OCI-LY7 (cell line): ENCODE results near the gene NTN3. TPM values are rescaled to one million over a fixed set of nuclear protein-coding genes. Genes with fewer than 3 reads are reported as not detected.

Experiments used
- BruUV-seq: library from RNA; stranded (reverse); fragments of 400-500 nt; replicated peaks from 2 replicates; lab custom pipeline; 2021; lab: Mats Ljungman, UMichigan
- CTCF ChIA-PET: fragments of 300-600 bp; sonication (Branson Sonifier 250); formaldehyde crosslinking; loops from one replicate; lab custom pipeline; 2022; ENCODE audit warnings: antibody characterized with exemption; ENCODE audit not compliant: unreplicated experiment; lab: Charles Lee
- POLR2A ChIA-PET: fragments of 300-600 bp; sonication (Branson Sonifier 250); formaldehyde crosslinking; loops from one replicate; lab custom pipeline; 2022; ENCODE audit warnings: antibody characterized with exemption; lab: Charles Lee
- DNase-seq: peaks from one replicate; pipeline ENCODE4 v3.0.0-alpha.2; 2015; ENCODE audit warnings: low spot score
- H2AFZ ChIP-seq: fragments of 200-600 bp; sonication (generic), shearing (Covaris generic); 2 replicates; pipeline ENCODE4 v1.6.1; 2014; ENCODE audit warnings: mild to moderate bottlenecking, antibody characterized with exemption, low read length, moderate library complexity
- H3K27ac ChIP-seq: fragments of 200-600 bp; sonication (generic); 2 replicates; pipeline ENCODE4 v1.5.1; 2014; ENCODE audit warnings: mixed run types, low read depth, mild to moderate bottlenecking, moderate library complexity, low read length, inconsistent platforms; ENCODE audit not compliant: poor library complexity, severe bottlenecking
- H3K36me3 ChIP-seq: fragments of 200-600 bp; sonication (generic); 2 replicates; pipeline ENCODE4 v1.6.1; 2014; ENCODE audit warnings: mild to moderate bottlenecking, antibody characterized with exemption, low read length, moderate library complexity, mixed read lengths; ENCODE audit not compliant: insufficient read depth
- H3K4me1 ChIP-seq: fragments of 200-600 bp; sonication (generic); 2 replicates; pipeline ENCODE4 v1.5.1; 2014; ENCODE audit warnings: mild to moderate bottlenecking, low read length; ENCODE audit not compliant: insufficient read depth, poor library complexity, severe bottlenecking
- H3K4me2 ChIP-seq: fragments of 200-600 bp; sonication (generic); 2 replicates; pipeline ENCODE4 v1.6.1; 2014; ENCODE audit warnings: mild to moderate bottlenecking, low read length
- H3K4me3 ChIP-seq: fragments of 200-600 bp; sonication (generic); 2 replicates; pipeline ENCODE4 v1.5.1; 2014; ENCODE audit warnings: mild to moderate bottlenecking, low read depth, low read length; ENCODE audit not compliant: poor library complexity, severe bottlenecking
- H3K79me2 ChIP-seq: fragments of 200-600 bp; sonication (generic); 2 replicates; pipeline ENCODE4 v1.6.1; 2016; ENCODE audit warnings: low read depth, mild to moderate bottlenecking, low read length, moderate library complexity, mixed read lengths; ENCODE audit not compliant: insufficient read depth
- H3K9me2 ChIP-seq: fragments of 200-600 bp; sonication (generic); 2 replicates; pipeline ENCODE4 v1.6.1; 2016; ENCODE audit warnings: mild to moderate bottlenecking, low read length, mixed read lengths; ENCODE audit not compliant: insufficient read depth
- H3K9me3 ChIP-seq: fragments of 200-600 bp; sonication (generic); 2 replicates; pipeline ENCODE4 v1.6.1; 2014; ENCODE audit warnings: mild to moderate bottlenecking, mixed run types, low read length, mixed read lengths
- H4K20me1 ChIP-seq: fragments of 200-600 bp; sonication (generic); 2 replicates; pipeline ENCODE4 v1.6.1; 2014; ENCODE audit warnings: mild to moderate bottlenecking, antibody characterized with exemption, low read length, moderate library complexity, mixed read lengths; ENCODE audit not compliant: insufficient read depth
- CTCF ChIP-seq: fragments of 200-600 bp; sonication (generic); conservative IDR thresholded peaks from 2 replicates; pipeline ENCODE4 v1.5.1; 2014; ENCODE audit warnings: mild to moderate bottlenecking, antibody characterized with exemption, low read length, moderate library complexity, mixed read lengths
- EZH2phosphoT487 ChIP-seq: fragments of 200-600 bp; sonication (generic); IDR thresholded peaks from 2 replicates; pipeline ENCODE4 v1.6.1; 2018; ENCODE audit warnings: low read depth, borderline replicate concordance, mild to moderate bottlenecking, mixed run types, antibody characterized with exemption, low read length, moderate library complexity, mixed read lengths
- intact Hi-C: fragments of 100-400 bp; cut with micrococcal nuclease; formaldehyde crosslinking; loops from one replicate; pipeline ENCODE4 v1.10.0; 2022; ENCODE audit not compliant: unreplicated experiment
- total RNA-seq, 2 experiments: library from RNA; depleted of rRNA in 1 of 2; stranded (reverse); fragments of >200 nt in 1 of 2; shearing (Covaris generic) in 1 of 2; gene quantifications; 2 replicates each; pipeline ENCODE4 v1.2.3, GENCODE V29; 2014 to 2022

The NTN3 gene
- total RNA-seq, 2 experiments from 2014 or later: 1.7 to 2.3 TPM

DNA sequence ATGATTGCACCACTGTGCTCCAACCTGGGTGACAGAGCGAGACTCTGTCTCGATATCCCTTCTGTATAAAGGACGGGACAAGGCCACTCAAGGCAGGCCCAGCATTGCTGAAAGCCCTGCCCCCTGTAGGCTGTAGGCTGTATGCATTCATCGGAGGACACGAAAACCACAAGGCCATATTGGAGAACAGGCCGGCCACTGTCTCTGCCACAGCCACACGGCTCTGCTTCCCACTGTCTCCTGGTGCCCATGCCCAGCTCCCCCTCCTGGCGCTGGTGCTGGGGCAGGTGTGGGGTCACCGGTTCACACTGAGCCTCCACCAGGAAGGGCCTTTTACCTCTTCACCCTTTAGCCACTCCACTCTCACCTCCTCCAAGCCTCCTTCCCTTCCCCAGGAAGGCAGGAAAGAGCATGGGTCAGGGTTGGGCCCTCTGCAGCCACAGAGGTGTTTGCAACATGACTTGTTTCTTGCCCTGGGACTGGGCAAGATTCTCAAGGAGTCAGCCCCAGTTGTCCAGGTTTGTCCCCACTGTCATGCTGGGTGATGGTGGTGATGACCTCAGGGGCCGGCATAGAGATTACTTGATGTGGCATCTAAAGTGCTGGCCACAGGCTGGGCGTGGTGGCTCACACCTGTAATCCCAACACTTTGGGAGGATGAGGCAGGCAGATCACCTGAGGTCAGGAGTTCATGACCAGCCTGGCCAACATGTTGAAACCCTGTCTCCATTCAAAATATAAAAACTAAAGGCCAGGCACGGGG, 5.3 kb upstream of the NTN3 start:
- H3K9me3 ChIP-seq: no peaks in the 10 kb centered on the region
- POLR2A ChIA-PET: no interaction called here
- H3K4me1 ChIP-seq: peaks cover 63% of the 10 kb centered on the region
- no peaks in the 10 kb centered on the region for H4K20me1 ChIP-seq
- no TSS peak for BruUV-seq
- no peak overlapping the region for H2AFZ ChIP-seq
- TF ChIP-seq EZH2phosphoT487 (no peak), CTCF (peak; percentile 66)
- no peak overlapping the region for H3K4me2 ChIP-seq
- peak overlapping the region; percentile 10 for H3K27ac ChIP-seq
- intact Hi-C loops: loop anchor here (5.0 kb wide), 1 partner anchor 34 kb away; no protein-coding TSS in a partner anchor
- peaks cover 35% of the 10 kb centered on the region for H3K36me3 ChIP-seq
- peak; percentile 46 for DNase-seq
- no peaks in the 10 kb centered on the region for H3K9me2 ChIP-seq
- H3K79me2 ChIP-seq: peaks cover 11% of the 10 kb centered on the region; the same call in 1 of the 2 replicates
- CTCF ChIA-PET: no interaction called here
- no peak overlapping the region for H3K4me3 ChIP-seq

DNA sequence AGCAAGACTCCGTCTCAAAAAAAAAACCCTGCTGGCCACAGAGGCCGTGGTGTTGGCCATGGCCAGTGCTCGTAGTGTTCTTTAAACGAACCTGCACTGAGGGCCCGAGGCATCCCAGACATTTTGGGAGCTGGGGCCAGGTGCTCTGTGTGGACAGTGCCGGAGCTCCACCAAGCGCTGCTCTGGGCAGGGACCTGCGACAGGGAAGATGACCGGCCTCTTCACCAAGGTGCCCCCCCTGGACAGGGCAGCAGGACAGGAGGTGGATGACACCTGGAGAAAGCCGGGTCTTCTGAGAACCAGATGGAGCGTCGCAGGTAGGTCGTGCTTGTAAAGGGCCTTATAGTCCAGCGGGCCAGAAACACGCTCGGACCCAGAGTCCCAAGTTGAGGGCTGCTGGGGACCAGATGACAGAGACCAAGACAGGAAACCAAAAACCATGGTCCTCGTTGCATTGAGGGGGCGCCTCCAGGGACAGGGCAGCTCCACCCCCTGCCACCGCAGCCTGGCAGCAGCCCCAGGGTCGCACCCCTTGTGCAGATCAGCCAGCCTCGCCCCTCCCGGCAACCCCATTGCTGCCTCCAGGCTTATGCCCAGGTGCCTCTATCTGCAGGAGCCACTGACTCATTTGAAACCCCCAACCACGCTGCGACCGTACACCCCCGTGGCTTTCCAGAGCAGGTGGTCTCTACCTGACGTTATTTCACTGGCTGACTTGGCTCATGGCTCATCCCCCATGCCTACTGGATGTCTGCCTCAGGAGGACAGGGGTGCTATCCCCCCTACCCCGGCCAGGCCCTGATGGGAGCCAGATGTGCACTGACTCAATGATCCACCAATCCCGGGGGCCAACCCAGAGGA, 4.2 kb upstream of the NTN3 start:
- Histone ChIP-seq H3K9me3 (no peaks in the 10 kb centered on the region), H3K4me2 (peak overlapping the region; percentile 91), H3K36me3 (peaks cover 25% of the 10 kb centered on the region), H2AFZ (no peak overlapping the region), H3K27ac (peak overlapping the region; percentile 89), H4K20me1 (no peaks in the 10 kb centered on the region), H3K9me2 (no peaks in the 10 kb centered on the region), H3K79me2 (no peaks in the 10 kb centered on the region), H3K4me3 (peak overlapping the region; percentile 64), H3K4me1 (peaks cover 63% of the 10 kb centered on the region)
- TF ChIP-seq EZH2phosphoT487: no peak
- no peak for TF ChIP-seq CTCF
- intact Hi-C loops: loop anchor here (5.0 kb wide), 1 partner anchor 35 kb away; no protein-coding TSS in a partner anchor
- BruUV-seq: no TSS peak
- peak; percentile 38 for DNase-seq
- ChIA-PET POLR2A (no interaction called here), CTCF (no interaction called here)
